NB4 (cell line): ENCODE measurements around the gene SPAAR.

Experiments used
- CTCF ChIP-seq: IDR thresholded peaks from one replicate; pipeline ENCODE4 v1.5.1; 2012; ENCODE audit warnings: low read depth, low read length
- POLR2A ChIP-seq: IDR thresholded peaks from 2 replicates; pipeline ENCODE4 v1.6.1; 2011; ENCODE audit warnings: mild to moderate bottlenecking; ENCODE audit not compliant: insufficient read length; ENCODE audit errors: extremely low read depth

GRCh38 chr9:35896570-35896969 lies 12.7 kb upstream of the SPAAR start:
- TF ChIP-seq POLR2A, result no peak
- TF ChIP-seq CTCF, result no peak
